Measurements from ENCODE around the gene GPR161. TPM values are rescaled to one million over a fixed set of nuclear protein-coding genes. Genes with fewer than 3 reads are reported as not detected.
A peak's percentile ranks its signal among the peaks of the same experiment; 100 is the strongest.

Gene GPR161
- total and polyA plus RNA-seq, 2 of the 13 experiments (the other 11 are each of a cell fraction or from before 2014, with no cell fraction given): 0.13 to 0.35 TPM

- TF ChIP-seq, protein P1, sequence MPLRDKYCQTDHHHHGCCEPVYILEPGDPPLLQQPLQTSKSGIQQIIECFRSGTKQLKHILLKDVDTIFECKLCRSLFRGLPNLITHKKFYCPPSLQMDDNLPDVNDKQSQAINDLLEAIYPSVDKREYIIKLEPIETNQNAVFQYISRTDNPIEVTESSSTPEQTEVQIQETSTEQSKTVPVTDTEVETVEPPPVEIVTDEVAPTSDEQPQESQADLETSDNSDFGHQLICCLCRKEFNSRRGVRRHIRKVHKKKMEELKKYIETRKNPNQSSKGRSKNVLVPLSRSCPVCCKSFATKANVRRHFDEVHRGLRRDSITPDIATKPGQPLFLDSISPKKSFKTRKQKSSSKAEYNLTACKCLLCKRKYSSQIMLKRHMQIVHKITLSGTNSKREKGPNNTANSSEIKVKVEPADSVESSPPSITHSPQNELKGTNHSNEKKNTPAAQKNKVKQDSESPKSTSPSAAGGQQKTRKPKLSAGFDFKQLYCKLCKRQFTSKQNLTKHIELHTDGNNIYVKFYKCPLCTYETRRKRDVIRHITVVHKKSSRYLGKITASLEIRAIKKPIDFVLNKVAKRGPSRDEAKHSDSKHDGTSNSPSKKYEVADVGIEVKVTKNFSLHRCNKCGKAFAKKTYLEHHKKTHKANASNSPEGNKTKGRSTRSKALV (CRISPR knock-in tag; IDR thresholded peaks at IDR 0.05): peak; percentile 48; the same call in 1 of the 2 replicates
- TF ChIP-seq KDM5A (IDR thresholded peaks at IDR 0.05; ENCODE audit: borderline replicate concordance, low read length) (peak; percentile 15; the same call in 1 of the 2 replicates), ZNF10 (CRISPR knock-in tag; IDR thresholded peaks at IDR 0.05; ENCODE audit: borderline replicate concordance, low read depth) (no peak), HCFC1 (IDR thresholded peaks at IDR 0.05; ENCODE audit: low read depth, low read length) (peak; percentile 39; the same call in 1 of the 2 replicates), SP2 (CRISPR knock-in tag; IDR thresholded peaks at IDR 0.05) (peak; percentile 62; the same call in 1 of the 2 replicates), ISL2 (CRISPR knock-in tag; IDR thresholded peaks at IDR 0.05) (peak; percentile 56; the same call in 1 of the 2 replicates), THAP11 (CRISPR knock-in tag; IDR thresholded peaks at IDR 0.05) (peak; percentile 93), SRY (CRISPR knock-in tag; IDR thresholded peaks at IDR 0.05) (no peak), SRF (IDR thresholded peaks at IDR 0.05; ENCODE audit: low read depth, low read length) (peak; percentile 27; the same call in 1 of the 2 replicates), CHCHD3 (CRISPR knock-in tag; IDR thresholded peaks at IDR 0.05) (no peak), SOX13 (IDR thresholded peaks at IDR 0.05) (no peak), SOX13 (CRISPR knock-in tag; conservative IDR thresholded peaks at IDR 0.05 in 1 of 2, IDR thresholded peaks at IDR 0.05 in 1 of 2) (peak in 1 of 2 experiments; percentile 36; a peak in 1 of 4 replicates), EP300 (IDR thresholded peaks at IDR 0.05; ENCODE audit: low read depth in 2 of 2, low read length in 2 of 2) (no peak), EP300 (CRISPR knock-in tag; IDR thresholded peaks at IDR 0.05; ENCODE audit: borderline replicate concordance) (no peak), ZNF33A (CRISPR knock-in tag; IDR thresholded peaks at IDR 0.05; ENCODE audit: borderline replicate concordance) (no peak; the same call in 1 of the 2 replicates), ZNF766 (CRISPR knock-in tag; IDR thresholded peaks at IDR 0.05; ENCODE audit: borderline replicate concordance) (no peak), SATB2 (CRISPR knock-in tag; IDR thresholded peaks at IDR 0.05) (peak; percentile 56; the same call in 1 of the 2 replicates), PHF20 (CRISPR knock-in tag; IDR thresholded peaks at IDR 0.05) (peak; percentile 91), SSRP1 (CRISPR knock-in tag; IDR thresholded peaks at IDR 0.05) (no peak), ZNF614 (CRISPR knock-in tag; IDR thresholded peaks at IDR 0.05; ENCODE audit: borderline replicate concordance) (peak; percentile 49; the same call in 1 of the 2 replicates), NFYB (CRISPR knock-in tag; IDR thresholded peaks at IDR 0.05) (no peak; the same call in 1 of the 2 replicates), CSRNP1 (CRISPR knock-in tag; IDR thresholded peaks at IDR 0.05) (peak; percentile 76; the same call in 1 of the 2 replicates), MXD3 (CRISPR knock-in tag; IDR thresholded peaks at IDR 0.05) (peak; percentile 60; the same call in 1 of the 2 replicates)
- TF ChIP-seq, protein P2, sequence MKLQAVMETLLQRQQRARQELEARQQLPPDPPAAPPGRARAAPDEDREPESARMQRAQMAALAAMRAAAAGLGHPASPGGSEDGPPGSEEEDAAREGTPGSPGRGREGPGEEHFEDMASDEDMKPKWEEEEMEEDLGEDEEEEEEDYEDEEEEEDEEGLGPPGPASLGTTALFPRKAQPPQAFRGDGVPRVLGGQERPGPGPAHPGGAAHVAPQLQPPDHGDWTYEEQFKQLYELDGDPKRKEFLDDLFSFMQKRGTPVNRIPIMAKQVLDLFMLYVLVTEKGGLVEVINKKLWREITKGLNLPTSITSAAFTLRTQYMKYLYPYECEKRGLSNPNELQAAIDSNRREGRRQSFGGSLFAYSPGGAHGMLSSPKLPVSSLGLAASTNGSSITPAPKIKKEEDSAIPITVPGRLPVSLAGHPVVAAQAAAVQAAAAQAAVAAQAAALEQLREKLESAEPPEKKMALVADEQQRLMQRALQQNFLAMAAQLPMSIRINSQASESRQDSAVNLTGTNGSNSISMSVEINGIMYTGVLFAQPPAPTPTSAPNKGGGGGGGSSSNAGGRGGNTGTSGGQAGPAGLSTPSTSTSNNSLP (IDR thresholded peaks at IDR 0.05; ENCODE audit: low read depth, low read length): no peak
These were observed 42.1 kb upstream of the GPR161 start, which contains the start of gene TIPRL (continued) for GRCh38 chr1:168178638-168179437.
